GM12878 (cell line): ENCODE data around the gene KRTAP3-2. TPM values are rescaled to one million over a fixed set of nuclear protein-coding genes. Genes with fewer than 3 reads are reported as not detected.

Experiments
- ATAC-seq: fragments of 200-7000 bp; cut with Tn5 transposase; 3 replicates; pipeline ENCODE4 v1.9.1; 2020; ENCODE audit warnings: mild to moderate bottlenecking, moderate library complexity
- BruUV-seq: library from RNA; stranded (reverse); fragments of 400-500 nt; replicated peaks from 2 replicates; lab custom pipeline; 2021; lab: Mats Ljungman, UMichigan
- CTCF ChIA-PET: fragments of 300-600 bp; sonication (Branson Sonifier 250); formaldehyde crosslinking; extraction: SDS; loops from one replicate; lab custom pipeline; 2021; ENCODE audit warnings: inconsistent platforms; lab: Yijun Ruan, JAX
- POLR2A ChIA-PET: fragments of 350-600 bp; formaldehyde crosslinking; extraction: SDS; loops from one replicate; lab custom pipeline; 2021; ENCODE audit warnings: inconsistent platforms; lab: Charles Lee
- RAD21 ChIA-PET: fragments of 300-600 bp; sonication (Branson Sonifier 250); formaldehyde crosslinking; loops from one replicate; lab custom pipeline; 2023; ENCODE audit warnings: antibody characterized with exemption; ENCODE audit not compliant: unreplicated experiment; lab: Charles Lee
- SMC1A ChIA-PET: fragments of 300-600 bp; sonication (Branson Sonifier 250); formaldehyde crosslinking; loops from one replicate; lab custom pipeline; 2023; ENCODE audit not compliant: unreplicated experiment, uncharacterized antibody; lab: Charles Lee
- DNase-seq: peaks from one replicate; pipeline ENCODE4 v3.0.0-alpha.2; 2011; ENCODE audit warnings: low read depth, low spot score
- FAIRE-seq: peaks from 3 replicates; lab custom pipeline; 2011; peaks lifted over from hg19 to GRCh38; lab: Jason Lieb, UNC
- H2AFZ ChIP-seq: 2 replicates; pipeline ENCODE4 v1.6.0; 2011; ENCODE audit warnings: low read depth, low read length, control low read depth; ENCODE audit not compliant: control insufficient read depth
- H3K27ac ChIP-seq: 2 replicates; pipeline ENCODE4 v1.5.1; 2011; ENCODE audit warnings: control low read depth; ENCODE audit not compliant: control insufficient read depth, insufficient read depth
- H3K27me3 ChIP-seq, 2 experiments: replicated peaks in 1 of 2; 2 replicates each; pipeline versions ENCODE4 v1.6.0 to v1.6.1; 2011; ENCODE audit warnings: low read length in 1 of 2; ENCODE audit not compliant: control insufficient read depth in 2 of 2, insufficient read depth in 2 of 2
- H3K36me3 ChIP-seq, 2 experiments: 2 replicates each; pipeline ENCODE4 v1.5.1; 2011; ENCODE audit warnings: low read length in 1 of 2; ENCODE audit not compliant: control insufficient read depth in 2 of 2, insufficient read depth in 2 of 2
- H3K4me1 ChIP-seq: 2 replicates; pipeline ENCODE4 v1.6.1; 2011; ENCODE audit warnings: mild to moderate bottlenecking, low read length, moderate library complexity, mixed read lengths; ENCODE audit not compliant: control insufficient read depth, insufficient read depth
- H3K4me2 ChIP-seq: 2 replicates; pipeline ENCODE4 v1.6.0; 2011; ENCODE audit warnings: control low read depth; ENCODE audit not compliant: control insufficient read depth, insufficient read depth
- H3K4me3 ChIP-seq: fragments of 200-600 bp; sonication (generic); 2 replicates; pipeline ENCODE4 v1.5.1; 2016
- H3K79me2 ChIP-seq: 2 replicates; pipeline ENCODE4 v1.6.0; 2011; ENCODE audit warnings: low read length; ENCODE audit not compliant: control insufficient read depth, insufficient read depth
- H3K9ac ChIP-seq: 2 replicates; pipeline ENCODE4 v1.8.0; 2011; ENCODE audit warnings: low read length, control low read depth, mixed read lengths; ENCODE audit not compliant: control insufficient read depth, insufficient read depth
- H3K9me3 ChIP-seq: replicated peaks from 3 replicates; pipeline ENCODE4 v1.5.1; 2011; ENCODE audit warnings: mild to moderate bottlenecking, low read length; ENCODE audit not compliant: control insufficient read depth, insufficient read depth
- H4K20me1 ChIP-seq: 2 replicates; pipeline ENCODE4 v1.6.0; 2011; ENCODE audit not compliant: control insufficient read depth, insufficient read depth
- ATF7 ChIP-seq: fragments of 450-650 bp; IDR thresholded peaks from 2 replicates; pipeline ENCODE4 v1.6.1; 2016; ENCODE audit warnings: low read depth, mild to moderate bottlenecking
- BRCA1 ChIP-seq: IDR thresholded peaks from 2 replicates; pipeline ENCODE4 v1.6.1; 2011; ENCODE audit warnings: low read depth, low read length, improper control_type of control experiment
- CBFB ChIP-seq: IDR thresholded peaks from 2 replicates; pipeline ENCODE4 v1.6.1; 2016; ENCODE audit warnings: antibody characterized with exemption, low read depth
- CREM ChIP-seq: IDR thresholded peaks from 2 replicates; pipeline ENCODE4 v1.6.1; 2014; ENCODE audit warnings: antibody characterized with exemption, low read depth
- EZH2 ChIP-seq: IDR thresholded peaks from 2 replicates; pipeline ENCODE4 v1.6.1; 2012; ENCODE audit warnings: low read depth, mild to moderate bottlenecking, control low read depth, inconsistent platforms, low read length, borderline replicate concordance; ENCODE audit not compliant: control insufficient read depth
- HSF1 ChIP-seq: fragments of 150-350 bp; IDR thresholded peaks from 2 replicates; pipeline ENCODE4 v1.6.1; 2014; ENCODE audit warnings: mild to moderate bottlenecking, low read depth, low read length
- NR2C2 ChIP-seq: IDR thresholded peaks from 2 replicates; pipeline ENCODE4 v1.6.1; 2011; ENCODE audit warnings: borderline replicate concordance, low read depth; ENCODE audit not compliant: control insufficient read depth, insufficient read length
- SMAD5 ChIP-seq: IDR thresholded peaks from 2 replicates; pipeline ENCODE4 v1.6.1; 2016; ENCODE audit warnings: antibody characterized with exemption, low read depth
- SP1 ChIP-seq: IDR thresholded peaks from one replicate; pipeline ENCODE4 v1.6.1; 2011; ENCODE audit warnings: low read depth, low read length
- SRF ChIP-seq, 2 experiments: IDR thresholded peaks; 2 replicates each; pipeline ENCODE4 v1.6.1; 2011; ENCODE audit warnings: low read depth in 2 of 2, low read length in 2 of 2, mild to moderate bottlenecking in 1 of 2, moderate library complexity in 1 of 2
- USF1 ChIP-seq: IDR thresholded peaks from 2 replicates; pipeline ENCODE4 v1.6.1; 2011; ENCODE audit warnings: borderline replicate concordance, low read depth, mild to moderate bottlenecking, moderate library complexity, mixed read lengths, low read length; ENCODE audit not compliant: insufficient read depth; ENCODE audit errors: extremely low read length
- ZNF592 ChIP-seq: fragments of 450-650 bp; IDR thresholded peaks from 2 replicates; pipeline ENCODE4 v1.6.1; 2017; ENCODE audit warnings: mild to moderate bottlenecking, moderate library complexity
- WGBS: methylation state at CpG from one replicate; pipeline ENCODE4 v1.1.6; 2016; ENCODE audit warnings: low lambda C conversion rate; ENCODE audit not compliant: insufficient replicate concordance, insufficient coverage; ENCODE audit errors: missing lambda C conversion rate; 5-methylcytosine and 5-hydroxymethylcytosine counted together
- in situ Hi-C: fragments of 300-500 bp; cut with MboI; formaldehyde crosslinking; loops from 9 replicates; pipeline ENCODE4 v1.14.3; 2018; ENCODE audit warnings: mixed read lengths
- intact Hi-C: fragments of 100-400 bp; cut with micrococcal nuclease; formaldehyde crosslinking; loops from one replicate; pipeline ENCODE4 v1.14.2; 2022; ENCODE audit not compliant: unreplicated experiment
- polyA plus RNA-seq, 11 experiments: library from polyadenylated mRNA; depleted of rRNA in 4 of 11; unstranded in 6 of 11; stranded (reverse) in 5 of 11; fragments of >200 nt; fragmentation: Nextera tagmentation in 4 of 11; fragmentation: Illumina TruSeq in 1 of 11; extraction: Ambion mirVana in 4 of 11; extraction: Trizol in 1 of 11; gene quantifications; 1 replicate in 1 of 11; 2 replicates in 10 of 11; pipeline versions ENCODE4 v1.2.1 to v1.2.3, GENCODE V29; 2011 to 2016; ENCODE audit warnings: inconsistent platforms in 2 of 11, missing spikeins in 2 of 11, low read depth in 1 of 11
- total RNA-seq, 4 experiments: library from RNA; depleted of rRNA in 3 of 4; stranded (reverse); fragments of >200 nt in 3 of 4; fragmentation: Illumina TruSeq in 1 of 4; extraction: Trizol in 1 of 4; gene quantifications; 2 replicates each; pipeline versions ENCODE4 v1.2.1 to v1.2.3, GENCODE V29; 2013 to 2021

The KRTAP3-2 gene
- total and polyA plus RNA-seq, 10 of the 15 experiments (the other 5 are each of a cell fraction or from before 2014, with no cell fraction given), result not detected

- intact Hi-C loops (no loop called here), in situ Hi-C loops (no loop called here)
- Histone ChIP-seq H2AFZ (no peak overlapping the region), H3K4me3 (no peak overlapping the region), H3K27me3 (no peaks in the 10 kb centered on the region; a peak in 2 of 4 replicates), H3K79me2 (no peaks in the 10 kb centered on the region), H3K9ac (no peak overlapping the region), H4K20me1 (no peaks in the 10 kb centered on the region), H3K27ac (no peak overlapping the region), H3K36me3 (no peaks in the 10 kb centered on the region), H3K9me3 (no peaks in the 10 kb centered on the region), H3K4me1 (no peaks in the 10 kb centered on the region), H3K4me2 (no peak overlapping the region)
- FAIRE-seq (no peak), DNase-seq (no peak), ATAC-seq (no peak)
- BruUV-seq, result no TSS peak
- SMC1A ChIA-PET, result no interaction called here
- CTCF ChIA-PET, result no interaction called here
- no peak for TF ChIP-seq HSF1
- TF ChIP-seq SRF (IDR thresholded peaks at IDR 0.05; ENCODE audit: low read depth in 2 of 2, low read length in 2 of 2), result no peak
- TF ChIP-seq CREM, result no peak
- TF ChIP-seq CBFB, result no peak
- TF ChIP-seq NR2C2, result no peak
- TF ChIP-seq ATF7, result no peak
- POLR2A ChIA-PET, result no interaction called here
- 8% methylated on average over 7 of the region's 7 CpGs for WGBS
- RAD21 ChIA-PET, result no interaction called here
These were observed 15.7 kb upstream of the KRTAP3-2 start for GRCh38 chr17:41015454-41015853.

- RAD21 ChIA-PET, result no interaction called here
- POLR2A ChIA-PET, result no interaction called here
- no peaks in the 10 kb centered on the region for H3K79me2 ChIP-seq
- SMC1A ChIA-PET, result no interaction called here
- CTCF ChIA-PET, result interaction anchor here (0.6 kb wide), 1 partner anchor 635 kb away, joined by 3 read pairs; no protein-coding TSS in a partner anchor
- FAIRE-seq (no peak), ATAC-seq (no peak), DNase-seq (no peak)
- no peak overlapping the region for H2AFZ ChIP-seq
- no peak overlapping the region for H3K4me3 ChIP-seq
- no peak overlapping the region for H3K27ac ChIP-seq
- no peak overlapping the region for H3K4me2 ChIP-seq
- H3K4me1 ChIP-seq, result no peaks in the 10 kb centered on the region
- peaks cover 0 to 3% of the 10 kb centered on the region in 2 experiments; a peak in 2 of 4 replicates for H3K27me3 ChIP-seq
- H3K9me3 ChIP-seq, result no peaks in the 10 kb centered on the region
- H4K20me1 ChIP-seq, result no peaks in the 10 kb centered on the region
- intact Hi-C loops (no loop called here), in situ Hi-C loops (no loop called here)
- H3K9ac ChIP-seq, result no peak overlapping the region
- no peaks in the 10 kb centered on the region for H3K36me3 ChIP-seq
- WGBS, result 4% methylated on average over 1 of the region's 1 CpG
- no TSS peak for BruUV-seq
- TF ChIP-seq SMAD5, result no peak
- TF ChIP-seq EZH2, result no peak
- no peak for TF ChIP-seq SP1
- TF ChIP-seq ZNF592, result no peak
- TF ChIP-seq USF1, result no peak
- TF ChIP-seq ATF7, result no peak
- TF ChIP-seq BRCA1, result no peak
These were observed 13.9 kb upstream of the KRTAP3-2 start for GRCh38 chr17:41013606-41014005.
